Activated CD8-positive, alpha-beta T cell treated with anti-CD3 and anti-CD28 coated beads for 36 hours (primary cell): ENCODE results near the gene TMEM40. TPM values are rescaled to one million over a fixed set of nuclear protein-coding genes. Genes with fewer than 3 reads are reported as not detected.

Experiments
- ATAC-seq: fragments of 200-7000 bp; cut with Tn5 transposase; one replicate; pipeline ENCODE4 v1.10.0; 2021; ENCODE audit warnings: mild to moderate bottlenecking, moderate library complexity
- CTCF ChIA-PET: fragments of 350-600 bp; sonication (Branson Sonifier 250); formaldehyde crosslinking; loops from one replicate; lab custom pipeline; 2021; ENCODE audit warnings: antibody characterized with exemption; lab: Charles Lee
- POLR2A ChIA-PET: fragments of 350-600 bp; sonication (Branson Sonifier 250); formaldehyde crosslinking; loops from one replicate; lab custom pipeline; 2021; ENCODE audit warnings: antibody characterized with exemption; lab: Charles Lee
- DNase-seq: peaks from one replicate; pipeline ENCODE4 v3.0.0-alpha.2; 2020
- H3K27ac Mint-ChIP-seq: one replicate; pipeline ENCODE4 v1.8.0; 2021; ENCODE audit warnings: mild to moderate bottlenecking, mixed read lengths
- H3K27me3 Mint-ChIP-seq: one replicate; pipeline ENCODE4 v1.8.0; 2021; ENCODE audit warnings: mixed read lengths
- H3K36me3 Mint-ChIP-seq: one replicate; pipeline ENCODE4 v1.8.0; 2021; ENCODE audit warnings: low read depth, mixed read lengths
- H3K4me1 Mint-ChIP-seq: one replicate; pipeline ENCODE4 v1.8.0; 2021; ENCODE audit warnings: low read depth, mixed read lengths
- H3K4me3 Mint-ChIP-seq: one replicate; pipeline ENCODE4 v1.8.0; 2021; ENCODE audit warnings: mild to moderate bottlenecking, moderate library complexity, mixed read lengths
- H3K9me3 Mint-ChIP-seq: one replicate; pipeline ENCODE4 v1.8.0; 2021; ENCODE audit warnings: mixed read lengths
- CTCF ChIP-seq: fragments of 200-600 bp; IDR thresholded peaks from one replicate; pipeline ENCODE4 v1.8.0; 2022; ENCODE audit warnings: antibody characterized with exemption, mild to moderate bottlenecking
- intact Hi-C: fragments of 100-400 bp; cut with micrococcal nuclease; formaldehyde crosslinking; loops from one replicate; pipeline ENCODE4 v1.10.0; 2022
- total RNA-seq, 2 experiments: library from RNA; stranded (reverse); gene quantifications; one replicate each; pipeline ENCODE4 v1.2.3, GENCODE V29; 2021

The TMEM40 gene
- total RNA-seq, 2 experiments from 2014 or later: not detected

DNA sequence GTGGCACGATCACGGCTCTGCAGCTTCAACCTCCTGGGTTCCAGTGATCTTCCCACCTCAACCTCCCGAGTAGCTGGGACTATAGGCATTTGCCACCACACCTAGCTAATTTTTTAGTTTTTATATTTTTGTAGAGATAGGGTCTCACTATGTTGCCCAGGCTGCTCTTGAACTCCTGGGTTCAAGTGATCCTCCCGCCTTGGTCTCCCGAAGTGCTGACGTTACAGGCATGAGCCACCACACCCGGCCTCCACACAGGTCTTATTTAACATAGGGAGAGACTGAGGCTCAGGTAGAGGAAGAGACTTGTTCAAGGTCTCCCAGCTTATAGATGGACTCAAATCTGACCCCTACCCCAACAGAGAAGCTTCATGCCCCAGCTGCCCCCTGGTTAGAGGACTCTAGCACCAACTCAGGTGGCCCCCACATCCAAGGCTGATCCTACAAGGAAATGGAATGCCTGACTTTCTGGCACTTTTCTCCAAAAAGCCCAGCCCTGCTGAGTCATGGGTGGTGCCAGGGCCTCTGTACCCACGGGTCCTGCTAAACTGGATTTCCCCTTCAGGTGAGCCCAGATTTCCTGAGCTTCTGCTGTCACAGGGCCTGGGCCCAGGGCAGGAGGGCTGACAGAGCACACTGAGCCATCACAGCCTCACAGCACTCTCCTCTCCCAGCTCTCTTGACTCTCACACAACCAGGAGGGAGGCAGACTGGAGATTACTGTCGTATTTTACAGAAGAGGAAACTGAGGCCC lies 5.6 kb downstream of the TMEM40 start:
- POLR2A ChIA-PET: no interaction called here
- intact Hi-C loops: no loop called here

GRCh38 chr3:12752809-12753208 lies 6.2 kb downstream of the TMEM40 start:
- ChIA-PET CTCF (interaction anchor here (1.1 kb wide), 1 partner anchor 9 kb away, joined by 3 read pairs; no protein-coding TSS in a partner anchor), POLR2A (no interaction called here)
- intact Hi-C loops: no loop called here
- Mint-ChIP-seq H3K27me3 (peaks cover 6% of the 10 kb centered on the region), H3K27ac (no peak overlapping the region), H3K4me1 (peaks cover 16% of the 10 kb centered on the region), H3K4me3 (no peak overlapping the region), H3K36me3 (no peaks in the 10 kb centered on the region), H3K9me3 (no peaks in the 10 kb centered on the region)
- no peak for TF ChIP-seq CTCF
- ATAC-seq (peak; percentile 23), DNase-seq (no peak)

More for the DNA sequence above, 5.6 kb downstream of the TMEM40 start:
- peaks cover 6% of the 10 kb centered on the region for H3K27me3 Mint-ChIP-seq
- H3K9me3 Mint-ChIP-seq: no peaks in the 10 kb centered on the region
- H3K27ac Mint-ChIP-seq: no peak overlapping the region
- DNase-seq: no peak
- no peak for ATAC-seq
- H3K4me1 Mint-ChIP-seq: peaks cover 19% of the 10 kb centered on the region
- no peak overlapping the region for H3K4me3 Mint-ChIP-seq
- no peak for TF ChIP-seq CTCF
- no peaks in the 10 kb centered on the region for H3K36me3 Mint-ChIP-seq
- CTCF ChIA-PET: interaction anchor here (1.1 kb wide), 1 partner anchor 8 kb away, joined by 3 read pairs; no protein-coding TSS in a partner anchor

DNA sequence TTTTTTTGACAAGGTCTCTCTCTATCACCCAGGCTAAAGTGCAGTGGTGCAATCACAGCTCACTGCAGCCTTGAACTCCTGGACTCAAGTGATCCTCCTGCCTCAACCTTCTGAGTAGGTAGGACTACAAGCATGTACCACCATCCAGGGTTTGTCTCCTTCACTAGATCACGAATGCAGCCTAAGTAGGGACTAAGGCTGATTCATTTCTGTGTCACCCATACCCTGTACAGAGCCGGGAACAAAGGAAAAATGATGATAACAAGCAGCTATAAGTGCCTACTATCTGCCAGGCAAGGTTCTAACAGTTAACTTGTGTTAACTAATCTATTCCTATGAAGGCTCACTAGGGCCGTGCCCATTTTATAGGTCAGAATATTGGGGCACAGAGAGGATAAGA lies 7.0 kb downstream of the TMEM40 start:
- Mint-ChIP-seq H3K27ac (no peak overlapping the region), H3K9me3 (no peaks in the 10 kb centered on the region), H3K4me3 (no peak overlapping the region), H3K36me3 (no peaks in the 10 kb centered on the region), H3K4me1 (peaks cover 13% of the 10 kb centered on the region), H3K27me3 (peaks cover 6% of the 10 kb centered on the region)
- no peak for TF ChIP-seq CTCF
- DNase-seq (no peak), ATAC-seq (no peak)
- ChIA-PET POLR2A (interaction anchor here (1.0 kb wide), 1 partner anchor 81 kb away, joined by 4 read pairs; no protein-coding TSS in a partner anchor), CTCF (interaction anchor here (0.7 kb wide), 1 partner anchor 26 kb away, joined by 3 read pairs; no protein-coding TSS in a partner anchor)
- intact Hi-C loops: no loop called here

GRCh38 chr3:12751571-12751970 lies 7.5 kb downstream of the TMEM40 start:
- ATAC-seq: no peak
- Mint-ChIP-seq H3K4me3 (no peak overlapping the region), H3K4me1 (peaks cover 13% of the 10 kb centered on the region), H3K27me3 (peaks cover 4% of the 10 kb centered on the region), H3K27ac (no peak overlapping the region), H3K9me3 (no peaks in the 10 kb centered on the region), H3K36me3 (no peaks in the 10 kb centered on the region)
- ChIA-PET POLR2A (interaction anchor here (1.0 kb wide), 1 partner anchor 82 kb away, joined by 4 read pairs; no protein-coding TSS in a partner anchor), CTCF (interaction anchor here (0.7 kb wide), 1 partner anchor 25 kb away, joined by 3 read pairs; no protein-coding TSS in a partner anchor)
- no peak for TF ChIP-seq CTCF
- no peak for DNase-seq
- intact Hi-C loops: no loop called here

DNA sequence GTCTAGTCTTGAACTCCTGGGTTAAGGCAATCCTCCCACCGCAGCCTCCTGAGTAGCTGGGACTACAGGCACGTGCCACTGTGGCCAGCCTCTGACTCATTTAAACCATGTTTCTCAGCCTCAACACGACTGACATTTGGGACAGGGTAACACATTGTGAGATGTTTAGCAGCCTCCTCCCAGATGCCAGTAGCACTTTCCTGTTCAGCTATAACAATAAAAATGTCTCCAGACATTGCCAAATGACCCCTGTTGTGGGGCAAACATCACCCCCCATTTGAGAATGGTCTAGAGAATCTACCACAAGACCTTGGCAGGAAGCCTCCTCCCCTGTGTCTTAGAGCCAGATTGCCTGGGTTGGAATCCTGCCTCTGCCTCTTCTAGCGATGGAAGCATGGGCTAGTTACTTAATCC lies 8.4 kb downstream of the TMEM40 start:
- no peak for TF ChIP-seq CTCF
- peak overlapping the region; percentile 37 for H3K27ac Mint-ChIP-seq
- DNase-seq: peak; percentile 80
- intact Hi-C loops: no loop called here
- H3K36me3 Mint-ChIP-seq: no peaks in the 10 kb centered on the region
- peak; percentile 90 for ATAC-seq
- ChIA-PET POLR2A (no interaction called here), CTCF (no interaction called here)
- peaks cover 2% of the 10 kb centered on the region for H3K27me3 Mint-ChIP-seq
- no peak overlapping the region for H3K4me3 Mint-ChIP-seq
- H3K9me3 Mint-ChIP-seq: no peaks in the 10 kb centered on the region
- H3K4me1 Mint-ChIP-seq: peaks cover 11% of the 10 kb centered on the region
